HG03108 (cell line): Measurements from ENCODE around the gene ZMYND8.
"Not testable (repeated sequence)": the region's sequence is repeated elsewhere in the genome, so short reads cannot be mapped to it uniquely, and the experiment has no call there.

Experiments
- ATAC-seq: cut with Tn5 transposase; IDR thresholded peaks from one replicate; pipeline ENCODE4 v1.9.1; 2021; ENCODE audit warnings: moderate library complexity; ENCODE audit not compliant: unreplicated experiment

The ZMYND8 gene

DNA sequence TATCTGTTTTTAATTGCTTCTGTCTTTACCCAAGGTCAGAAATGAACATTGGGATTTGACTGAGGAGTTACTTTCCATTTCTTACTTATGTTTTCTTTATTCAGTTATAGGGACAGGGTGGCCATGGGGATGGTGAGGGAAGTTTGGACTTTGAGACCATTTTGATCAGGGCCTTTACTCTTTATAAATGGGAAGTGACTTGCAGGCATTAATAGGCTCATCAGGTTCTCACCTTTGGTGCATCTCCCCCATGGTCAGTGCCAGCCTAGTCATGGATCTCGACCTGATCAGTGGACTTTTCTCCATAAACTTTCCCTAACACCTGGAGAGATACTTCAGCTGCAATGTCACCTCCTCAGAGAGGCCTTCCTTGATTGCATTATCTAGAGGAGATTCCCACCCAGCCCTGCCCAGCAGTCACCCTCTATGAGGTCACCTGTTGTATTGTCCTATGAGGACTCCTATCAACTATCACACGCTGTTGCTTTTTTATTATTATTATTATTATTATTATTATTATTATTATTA is 16.8 kb upstream of the ZMYND8 start:
- ATAC-seq: no peak

GRCh38 chr20:47370850-47371782 is 14.6 kb upstream of the ZMYND8 start:
- no peak for ATAC-seq

- no peak for ATAC-seq
Observed at GRCh38 chr20:47370214-47370613, 13.7 kb upstream of the ZMYND8 start.

GRCh38 chr20:47368301-47368700 is 11.8 kb upstream of the ZMYND8 start:
- no peak for ATAC-seq

GRCh38 chr20:47366301-47366700 is 9.8 kb upstream of the ZMYND8 start:
- ATAC-seq: not testable (repeated sequence)

DNA sequence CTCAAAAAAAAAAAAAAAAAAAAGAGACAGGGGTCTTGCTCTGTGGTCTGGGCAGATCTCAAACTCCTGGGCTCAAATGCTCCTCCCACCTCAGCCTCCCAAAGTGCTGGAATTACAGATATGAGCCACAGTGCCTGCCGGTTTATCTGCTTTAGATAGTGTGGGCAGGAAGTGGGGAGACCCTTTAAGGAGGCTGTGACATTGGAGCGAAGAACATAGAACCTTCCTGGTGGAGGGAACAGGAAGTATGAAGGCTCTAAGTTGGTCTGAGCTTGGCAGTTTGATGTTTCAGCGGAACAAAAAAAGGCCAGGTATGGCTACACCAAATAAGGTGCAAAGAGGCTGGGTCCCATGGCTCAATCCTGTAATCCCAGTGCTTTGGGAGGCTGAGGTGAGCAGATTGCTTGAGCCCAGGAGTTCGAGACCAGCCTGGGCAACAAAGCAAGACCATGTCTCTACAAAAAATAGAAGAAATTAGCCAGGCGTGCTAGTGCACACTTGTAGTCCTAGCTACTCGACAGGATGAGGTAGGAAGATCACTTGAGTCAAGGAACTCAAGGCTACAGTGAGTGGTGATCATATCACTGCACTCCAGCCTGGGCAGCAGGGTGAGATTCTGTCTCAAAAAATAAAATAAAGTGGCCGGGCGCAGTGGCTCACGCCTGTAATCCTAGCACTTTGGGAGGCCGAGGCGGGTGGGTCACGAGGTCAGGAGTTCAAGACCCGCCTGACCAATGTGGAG is 8.7 kb upstream of the ZMYND8 start:
- no peak for ATAC-seq

GRCh38 chr20:47362361-47363219 is 6.1 kb upstream of the ZMYND8 start:
- ATAC-seq: no peak

DNA sequence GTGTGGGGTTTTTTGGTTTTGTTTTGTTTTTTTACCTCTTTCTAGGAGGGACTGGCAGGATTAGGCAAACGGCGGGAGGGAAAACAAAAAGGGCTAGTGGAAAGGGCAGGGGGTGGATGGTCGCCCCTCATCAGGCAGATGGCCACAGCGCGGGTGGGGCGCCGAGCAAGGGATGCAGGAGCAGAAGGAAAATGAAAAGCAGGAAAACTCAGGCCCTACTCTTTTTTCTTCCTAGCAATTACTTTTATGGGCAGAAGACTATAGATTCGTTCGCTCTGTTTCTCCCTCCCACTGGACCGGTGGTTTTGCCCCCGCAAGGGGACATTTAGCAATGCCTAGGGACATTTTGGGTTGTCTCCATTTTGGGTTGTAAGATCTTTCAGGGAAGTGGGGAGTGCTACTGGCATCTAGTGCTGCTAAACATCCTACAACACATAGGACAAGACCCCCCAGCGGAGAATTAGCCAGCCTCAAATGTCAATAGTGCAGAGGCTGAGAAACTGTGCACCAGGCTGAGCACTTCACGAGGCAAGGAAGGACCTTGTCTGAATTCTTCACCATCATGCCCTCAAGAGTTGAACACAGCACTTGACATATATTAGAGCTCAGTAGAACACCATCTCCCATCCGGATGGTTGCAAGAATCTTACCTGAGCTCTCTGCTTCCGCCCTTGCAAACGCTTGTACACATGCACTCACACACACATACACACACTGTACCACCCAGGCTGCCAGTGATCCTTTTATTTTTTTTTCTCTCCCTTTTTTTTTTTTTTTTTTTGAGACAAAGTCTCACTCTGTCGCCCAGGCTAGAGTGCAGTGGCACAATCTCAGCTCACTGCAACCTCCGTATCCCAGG is 4.8 kb upstream of the ZMYND8 start:
- no peak for ATAC-seq

DNA sequence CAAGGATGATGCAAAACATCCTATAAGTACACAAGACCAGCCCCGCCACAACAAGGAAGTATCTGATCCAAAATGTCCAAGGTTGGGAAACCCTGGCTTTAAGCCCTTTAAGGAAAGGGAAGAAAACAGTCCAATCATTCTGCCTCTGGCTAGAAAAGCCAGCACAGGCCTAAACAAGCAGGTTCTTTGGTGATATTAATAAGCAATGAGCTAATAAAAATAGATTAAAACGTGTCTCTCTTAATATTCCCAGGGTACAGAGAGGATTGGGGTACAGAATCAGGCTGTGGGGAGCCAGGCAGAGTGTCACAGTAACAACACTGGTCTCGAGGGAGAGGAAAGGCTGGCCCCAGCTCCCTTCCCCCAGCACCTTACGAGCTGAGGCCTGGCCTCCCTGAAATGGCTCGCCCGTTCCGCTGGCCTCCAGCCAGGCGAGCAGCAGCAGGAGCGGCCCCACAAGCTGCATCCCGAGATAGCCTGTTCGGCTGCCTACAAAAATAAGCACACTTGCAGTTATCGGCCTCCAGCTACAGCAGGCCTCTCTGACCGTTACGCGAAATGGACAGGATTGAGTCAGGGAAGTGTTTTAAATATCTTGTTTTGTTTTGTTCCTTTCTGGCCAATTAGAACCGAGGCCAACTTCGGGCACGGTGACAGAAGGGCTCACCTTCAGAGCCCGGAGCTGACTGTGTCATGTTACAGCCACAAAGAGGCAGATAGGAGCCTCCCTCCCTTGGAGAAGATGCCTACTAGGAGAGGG is 4.0 kb upstream of the ZMYND8 start:
- no peak for ATAC-seq

GRCh38 chr20:47359530-47360296 is 3.2 kb upstream of the ZMYND8 start:
- no peak for ATAC-seq

GRCh38 chr20:47358672-47359529 is 2.4 kb upstream of the ZMYND8 start:
- no peak for ATAC-seq

DNA sequence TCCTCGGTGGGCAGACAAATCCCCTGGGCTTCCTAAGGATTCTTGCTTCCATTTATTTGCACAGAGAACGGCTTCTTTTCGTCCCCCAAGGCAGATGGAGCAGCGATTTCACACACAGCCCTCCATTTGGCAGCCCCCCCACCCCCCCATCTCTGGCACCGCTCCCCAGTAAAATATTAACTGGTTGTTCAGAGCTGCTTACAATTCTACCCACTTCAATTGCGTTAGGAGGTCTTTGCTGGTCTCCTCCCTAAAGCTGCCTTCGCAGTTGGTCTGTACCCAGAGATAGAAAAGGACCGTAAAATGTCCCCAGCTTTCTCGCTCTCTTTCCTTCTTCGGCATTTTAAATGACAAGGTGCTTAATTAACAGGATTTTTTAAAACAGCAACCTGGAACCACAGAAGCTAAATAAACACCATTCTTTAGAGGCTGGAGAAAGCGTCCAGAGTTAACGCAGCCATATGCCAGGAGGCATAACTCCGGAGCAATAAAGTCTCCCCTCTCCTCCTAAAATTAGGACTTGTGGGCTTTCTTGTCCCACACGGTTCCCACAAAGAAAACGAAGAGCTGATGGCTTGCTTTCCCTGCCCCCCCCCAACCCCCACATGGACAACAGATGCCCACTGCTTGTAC is 1.7 kb upstream of the ZMYND8 start:
- no peak for ATAC-seq

GRCh38 chr20:47357296-47358038 is 968 bp upstream of the ZMYND8 start:
- peak; percentile 40 for ATAC-seq

DNA sequence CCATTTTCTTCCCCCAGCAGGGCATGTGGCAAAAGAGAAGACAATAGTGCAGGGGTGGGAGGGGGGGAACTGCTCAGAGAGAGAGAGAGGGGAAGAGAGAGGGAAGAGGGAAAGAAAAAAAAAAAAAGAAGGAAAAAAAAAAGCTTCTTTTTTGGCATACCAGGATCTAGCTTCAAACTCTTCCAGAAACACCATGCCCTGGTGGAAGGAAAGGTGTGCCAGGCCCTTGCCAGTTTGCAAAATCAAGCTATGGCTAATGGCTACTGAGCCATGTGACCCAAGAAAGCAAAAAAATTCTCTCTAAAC is 326 bp downstream of the ZMYND8 start:
- no peak for ATAC-seq

DNA sequence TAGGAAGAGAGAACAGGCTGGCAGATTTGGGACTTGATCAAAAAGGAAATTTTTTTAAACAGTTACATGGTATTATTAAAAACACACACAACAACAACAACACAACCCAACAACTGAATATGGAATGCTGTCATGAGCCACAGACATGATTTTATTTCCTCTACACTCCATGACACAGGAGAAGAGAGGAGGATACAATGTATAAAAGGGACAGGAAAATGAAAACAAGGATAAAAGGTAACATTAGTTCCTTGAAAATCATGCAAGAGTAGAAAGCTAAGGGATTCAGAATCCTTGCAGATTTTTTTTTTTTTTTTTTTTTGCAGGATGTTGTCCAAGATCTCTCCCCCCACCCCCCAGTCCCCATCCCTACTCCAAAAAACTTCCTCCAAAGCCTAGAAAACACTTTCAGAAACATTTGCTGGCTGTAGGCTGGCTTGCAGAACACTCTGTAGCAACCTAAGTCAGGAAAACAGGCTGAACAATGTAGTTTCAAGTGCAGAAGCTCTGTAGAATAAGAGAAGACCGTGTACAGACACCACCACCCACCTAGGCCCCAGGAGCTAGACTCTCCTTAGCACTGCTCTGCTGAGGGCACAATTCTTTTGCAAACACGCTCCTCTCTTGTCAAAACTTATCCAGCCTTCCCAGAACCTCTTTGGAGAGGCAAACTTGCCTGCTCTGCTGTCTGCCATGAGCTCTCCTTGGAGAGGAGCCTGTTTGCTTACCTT is 845 bp downstream of the ZMYND8 start:
- ATAC-seq: no peak
